Measurements from ENCODE around the gene HIKESHI.

DNA sequence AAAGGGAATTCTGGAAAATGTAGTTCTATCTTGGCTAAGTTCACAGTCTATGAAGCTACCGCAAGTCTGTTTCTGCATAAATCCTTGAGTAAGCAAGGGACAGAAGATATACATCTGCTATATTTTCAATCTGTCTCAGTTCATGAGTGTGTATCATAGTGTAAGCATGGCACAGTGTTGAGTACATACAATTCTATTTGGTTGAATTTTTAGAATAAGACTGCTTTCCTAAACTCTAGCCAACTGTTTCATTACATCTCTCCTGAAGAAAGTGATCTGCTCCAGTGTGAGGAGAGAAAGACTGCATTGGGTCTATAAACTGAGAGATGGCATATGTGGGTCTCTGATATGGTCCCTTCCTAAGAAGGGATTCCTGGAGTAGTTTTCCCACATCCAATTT, 70.0 kb downstream of the HIKESHI start:
- TF ChIP-seq CTCF (IDR thresholded peaks at IDR 0.05 in 8 of 11, conservative IDR thresholded peaks at IDR 0.05 in 3 of 11) = no peak
- TF ChIP-seq POLR2A (IDR thresholded peaks at IDR 0.05) = no peak
